Lower lobe of right lung (tissue), 2 donors: ENCODE measurements around the gene ZFYVE19. TPM values are rescaled to one million over a fixed set of nuclear protein-coding genes. Genes with fewer than 3 reads are reported as not detected.
A peak's percentile ranks its signal among the peaks of the same experiment; 100 is the strongest.

ENCODE experiments used
- ATAC-seq, 2 donors: fragments of 200-7000 bp; cut with Tn5 transposase; one replicate each; pipeline ENCODE4 v1.9.1; 2020 to 2022; ENCODE audit warnings: mild to moderate bottlenecking in 2 of 2, moderate library complexity in 2 of 2
- DNase-seq: peaks from one replicate; pipeline ENCODE4 v3.0.0-alpha.2; 2020
- H3K27ac ChIP-seq: fragments of 200-600 bp; one replicate; pipeline ENCODE4 v1.8.0; 2022
- H3K27me3 ChIP-seq: fragments of 200-600 bp; one replicate; pipeline ENCODE4 v1.8.0; 2022; ENCODE audit warnings: low read depth
- H3K36me3 ChIP-seq: fragments of 200-600 bp; one replicate; pipeline ENCODE4 v1.8.0; 2022; ENCODE audit warnings: mild to moderate bottlenecking
- H3K4me1 ChIP-seq: fragments of 200-600 bp; one replicate; pipeline ENCODE4 v1.8.0; 2022
- H3K4me3 ChIP-seq: fragments of 200-600 bp; one replicate; pipeline ENCODE4 v1.8.0; 2022; ENCODE audit warnings: mild to moderate bottlenecking
- H3K9me3 ChIP-seq: fragments of 200-600 bp; one replicate; pipeline ENCODE4 v1.8.0; 2022
- intact Hi-C: fragments of 100-400 bp; cut with DNase I; formaldehyde crosslinking; loops from one replicate; pipeline ENCODE4 v1.11.0; 2022
- total RNA-seq: library from RNA; stranded (reverse); fragmentation: NEBNext Ultra II Directional; extraction: Animal tissue kit (Norgen Biotek cat#: 25700); gene quantifications from one replicate; pipeline ENCODE4 v1.2.1, GENCODE V29; 2021
- TF ChIP-seq, protein P1 (sequence below): fragments of 200-600 bp; IDR thresholded peaks from one replicate; pipeline ENCODE4 v1.8.0; 2022; ENCODE audit warnings: antibody characterized with exemption, mild to moderate bottlenecking
- donor health status: DM: no; HTN: yes; CAD: no; lungs with severe emphysema.

The ZFYVE19 gene
- total RNA-seq, 1 donor from 2014 or later: 29.6 TPM

DNA sequence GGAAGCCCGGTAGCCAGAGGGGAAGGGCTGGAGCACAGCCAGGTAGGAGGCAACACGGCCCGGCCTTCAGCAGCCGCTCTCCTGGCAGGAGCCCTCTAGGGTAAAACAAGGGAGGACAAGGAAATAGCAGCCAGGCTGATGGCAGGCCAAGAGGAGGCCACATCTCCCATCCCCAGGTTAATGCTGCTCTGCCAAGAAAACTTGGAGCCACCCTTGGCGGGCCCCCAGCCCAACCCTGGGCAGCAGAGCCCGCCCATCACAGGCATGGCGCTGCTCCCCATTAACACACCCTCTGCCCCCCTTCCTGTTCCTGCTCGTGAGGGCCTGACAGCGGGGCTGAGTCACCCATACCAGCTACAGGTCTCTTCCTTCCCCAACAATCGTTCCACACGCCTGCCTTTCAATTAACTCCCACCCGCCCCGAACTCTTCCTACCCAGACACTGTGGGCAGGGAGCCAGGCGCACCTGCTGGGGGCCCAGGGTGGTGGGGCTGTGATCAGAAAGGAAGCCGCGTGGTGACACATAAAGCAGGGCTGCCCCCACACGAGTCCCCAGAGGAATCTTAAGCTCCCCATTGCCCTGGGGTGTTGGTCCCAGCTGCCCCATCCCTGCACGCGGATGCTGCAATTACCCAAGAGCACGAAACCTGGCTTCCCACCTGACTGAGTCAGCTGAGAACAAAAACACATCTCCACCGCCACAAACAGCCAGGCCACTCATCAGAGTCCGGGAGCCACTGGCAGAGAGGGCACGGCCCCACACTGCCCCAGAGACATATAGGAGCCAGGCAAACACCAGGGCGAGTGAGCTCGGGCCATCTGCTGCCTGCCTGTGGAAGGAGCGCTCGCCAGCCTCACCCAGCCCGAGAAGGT, 37.4 kb upstream of the ZFYVE19 start, which contains the start of gene C15orf62:
C15orf62 (plus strand) TSS at position 707 of the 873 bp plus-strand sequence. CDS start 516 bp downstream, outside the sequence.
- Histone ChIP-seq H3K27me3 (no peaks in the 10 kb centered on the region), H3K4me3 (no peak within 1 kb of the TSS), H3K9me3 (no peaks in the 10 kb centered on the region), H3K36me3 (peaks cover 72% of the 10 kb centered on the region), H3K27ac (peak within 1 kb of the TSS; percentile 70), H3K4me1 (peaks cover 51% of the 10 kb centered on the region)
- intact Hi-C loops: no loop called here
- peak; percentile 74 for DNase-seq
- peak; percentile 71 to 73 for ATAC-seq
- TF ChIP-seq, protein P1, sequence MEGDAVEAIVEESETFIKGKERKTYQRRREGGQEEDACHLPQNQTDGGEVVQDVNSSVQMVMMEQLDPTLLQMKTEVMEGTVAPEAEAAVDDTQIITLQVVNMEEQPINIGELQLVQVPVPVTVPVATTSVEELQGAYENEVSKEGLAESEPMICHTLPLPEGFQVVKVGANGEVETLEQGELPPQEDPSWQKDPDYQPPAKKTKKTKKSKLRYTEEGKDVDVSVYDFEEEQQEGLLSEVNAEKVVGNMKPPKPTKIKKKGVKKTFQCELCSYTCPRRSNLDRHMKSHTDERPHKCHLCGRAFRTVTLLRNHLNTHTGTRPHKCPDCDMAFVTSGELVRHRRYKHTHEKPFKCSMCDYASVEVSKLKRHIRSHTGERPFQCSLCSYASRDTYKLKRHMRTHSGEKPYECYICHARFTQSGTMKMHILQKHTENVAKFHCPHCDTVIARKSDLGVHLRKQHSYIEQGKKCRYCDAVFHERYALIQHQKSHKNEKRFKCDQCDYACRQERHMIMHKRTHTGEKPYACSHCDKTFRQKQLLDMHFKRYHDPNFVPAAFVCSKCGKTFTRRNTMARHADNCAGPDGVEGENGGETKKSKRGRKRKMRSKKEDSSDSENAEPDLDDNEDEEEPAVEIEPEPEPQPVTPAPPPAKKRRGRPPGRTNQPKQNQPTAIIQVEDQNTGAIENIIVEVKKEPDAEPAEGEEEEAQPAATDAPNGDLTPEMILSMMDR: no peak

DNA sequence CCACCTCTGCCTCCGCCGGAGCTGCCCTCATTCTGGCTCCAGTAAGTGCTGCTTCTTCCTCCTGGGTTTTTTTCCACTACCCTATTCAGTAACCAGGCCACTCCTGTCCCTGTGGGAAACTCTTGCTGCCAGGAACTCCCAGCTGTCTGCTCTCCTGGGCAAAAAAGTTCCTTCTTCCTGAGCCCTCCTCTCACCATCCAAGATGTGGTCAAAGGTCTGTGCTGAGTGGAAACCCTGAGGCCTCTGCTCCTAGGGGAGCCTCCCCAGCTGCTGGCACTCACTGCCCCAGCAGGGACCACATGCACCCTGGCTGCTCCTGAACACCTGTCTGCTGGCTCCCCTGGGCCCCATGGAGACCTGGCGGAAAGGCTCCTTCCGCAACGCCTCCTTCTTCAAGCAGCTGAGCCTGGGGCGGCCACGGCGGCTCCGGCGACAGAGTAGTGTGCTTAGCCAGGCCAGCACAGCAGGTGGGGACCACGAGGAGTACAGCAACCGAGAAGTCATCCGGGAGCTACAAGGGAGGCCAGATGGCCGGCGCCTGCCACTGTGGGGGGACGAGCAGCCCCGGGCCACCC, 36.7 kb upstream of the ZFYVE19 start:
- peaks cover 43% of the 10 kb centered on the region for H3K4me1 ChIP-seq
- intact Hi-C loops: no loop called here
- TF ChIP-seq, protein P1: no peak
- H3K27me3 ChIP-seq: no peaks in the 10 kb centered on the region
- DNase-seq (peak; percentile 54), ATAC-seq (no peak)
- H3K4me3 ChIP-seq: no peak overlapping the region
- H3K27ac ChIP-seq: peak overlapping the region; percentile 70
- H3K9me3 ChIP-seq: no peaks in the 10 kb centered on the region
- H3K36me3 ChIP-seq: peaks cover 80% of the 10 kb centered on the region

DNA sequence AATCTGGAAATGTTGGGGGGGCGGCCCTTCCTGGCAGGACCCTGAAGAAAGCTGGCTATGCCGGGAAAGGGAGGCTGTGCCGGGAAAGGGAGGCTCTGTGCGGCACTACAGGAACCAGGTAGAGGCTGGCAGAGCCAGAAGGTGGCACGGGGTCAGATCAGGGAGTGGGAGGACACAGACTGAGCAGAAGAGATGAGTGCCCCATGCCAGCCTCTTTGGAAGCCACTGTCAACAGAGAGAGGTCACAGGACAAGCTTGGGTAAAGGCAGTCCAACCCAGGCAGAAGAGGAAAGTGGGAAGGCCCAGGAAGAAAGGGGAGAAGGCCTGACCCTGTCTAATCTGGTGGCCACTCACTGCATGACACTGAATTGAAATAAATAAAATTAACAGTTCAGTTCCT, 35.6 kb upstream of the ZFYVE19 start:
- H3K9me3 ChIP-seq: no peaks in the 10 kb centered on the region
- peaks cover 35% of the 10 kb centered on the region for H3K4me1 ChIP-seq
- H3K27me3 ChIP-seq: no peaks in the 10 kb centered on the region
- peaks cover 83% of the 10 kb centered on the region for H3K36me3 ChIP-seq
- no peak for ATAC-seq
- intact Hi-C loops: no loop called here
- H3K27ac ChIP-seq: no peak overlapping the region
- peak; percentile 19 for DNase-seq
- no peak overlapping the region for H3K4me3 ChIP-seq
- TF ChIP-seq, protein P1: no peak

DNA sequence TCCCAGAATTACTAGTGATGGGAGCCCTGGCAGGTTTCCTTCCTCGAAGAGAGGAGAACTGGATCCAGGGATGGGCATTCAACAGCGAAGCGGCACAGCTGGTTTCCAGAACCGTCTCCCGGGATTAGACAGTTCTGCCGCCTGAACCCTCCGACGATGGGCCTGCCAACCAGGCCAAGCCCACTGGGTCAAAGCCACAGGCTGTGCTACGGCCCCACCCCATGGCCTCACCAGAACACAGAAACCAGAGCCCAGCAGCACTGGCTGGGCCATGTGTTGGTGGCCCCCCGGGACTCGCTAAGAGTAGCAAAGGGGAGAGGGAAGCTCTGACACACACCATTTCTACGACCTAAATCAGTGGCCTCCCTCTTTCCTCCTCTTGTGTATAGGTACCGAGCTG, 34.9 kb upstream of the ZFYVE19 start:
- Histone ChIP-seq H3K27me3 (no peaks in the 10 kb centered on the region), H3K4me1 (peaks cover 42% of the 10 kb centered on the region), H3K4me3 (no peak overlapping the region), H3K27ac (no peak overlapping the region), H3K36me3 (peaks cover 83% of the 10 kb centered on the region), H3K9me3 (no peaks in the 10 kb centered on the region)
- ATAC-seq (no peak), DNase-seq (peak; percentile 44)
- intact Hi-C loops: no loop called here
- TF ChIP-seq, protein P1: no peak

DNA sequence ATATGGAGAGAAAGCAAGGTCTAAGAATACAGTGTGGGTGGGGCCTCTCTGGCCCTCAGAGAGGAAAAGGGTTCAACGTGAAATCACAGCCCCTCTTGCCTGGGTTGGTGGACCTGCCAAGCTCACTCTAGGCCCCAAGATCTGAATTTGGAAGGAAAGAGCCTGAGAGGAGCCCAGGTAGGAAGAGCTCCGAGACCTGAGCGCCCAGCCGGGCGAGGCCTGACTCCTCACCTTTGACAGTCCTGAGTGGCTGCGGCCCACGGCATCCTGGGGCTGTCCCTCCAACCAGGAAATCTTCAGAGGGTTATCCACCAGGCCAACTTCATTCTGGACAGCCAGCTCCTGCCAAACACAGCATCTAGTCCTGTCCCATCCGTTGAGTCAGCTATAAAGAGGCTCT, 33.4 kb upstream of the ZFYVE19 start:
- intact Hi-C loops: no loop called here
- no peak for ATAC-seq
- Histone ChIP-seq H3K4me3 (no peak overlapping the region), H3K4me1 (peaks cover 34% of the 10 kb centered on the region), H3K27ac (no peak overlapping the region), H3K36me3 (peaks cover 83% of the 10 kb centered on the region), H3K27me3 (no peaks in the 10 kb centered on the region), H3K9me3 (no peaks in the 10 kb centered on the region)
- DNase-seq: peak; percentile 40
- TF ChIP-seq, protein P1: no peak
